Mesothelial cell of epicardium (in vitro differentiated cells): ENCODE measurements around the gene WWC2. TPM values are rescaled to one million over a fixed set of nuclear protein-coding genes. Genes with fewer than 3 reads are reported as not detected.

Source experiments
- DNase-seq, 2 experiments: peaks; one replicate each; pipeline ENCODE4 v3.0.0; 2021; ENCODE audit warnings: low spot score in 2 of 2; ENCODE audit not compliant: unreplicated experiment in 2 of 2
- H3K27ac Mint-ChIP-seq: 2 replicates; pipeline ENCODE4 v1.8.0; 2021; ENCODE audit warnings: mixed read lengths
- H3K27me3 Mint-ChIP-seq: 2 replicates; pipeline ENCODE4 v1.8.0; 2021; ENCODE audit warnings: low read depth, mixed read lengths
- H3K36me3 Mint-ChIP-seq: 2 replicates; pipeline ENCODE4 v1.8.0; 2021; ENCODE audit warnings: mixed read lengths
- H3K4me1 Mint-ChIP-seq: 2 replicates; pipeline ENCODE4 v1.8.0; 2021; ENCODE audit warnings: mixed read lengths
- H3K4me3 Mint-ChIP-seq: 2 replicates; pipeline ENCODE4 v1.8.0; 2021; ENCODE audit warnings: mild to moderate bottlenecking, moderate library complexity, mixed read lengths
- H3K9me3 Mint-ChIP-seq: 2 replicates; pipeline ENCODE4 v1.8.0; 2021; ENCODE audit warnings: mixed read lengths
- CTCF ChIP-seq: fragments of 200-600 bp; sonication (generic); IDR thresholded peaks from one replicate; pipeline ENCODE4 v1.5.0; 2021; ENCODE audit warnings: antibody characterized with exemption; ENCODE audit not compliant: unreplicated experiment
- total RNA-seq: library from RNA; stranded (reverse); gene quantifications from 3 replicates; pipeline ENCODE4 v1.2.1, GENCODE V29; 2021

Gene WWC2
- total RNA-seq, 1 donor from 2014 or later, result 64.1 TPM

- Mint-ChIP-seq H3K36me3 (no peaks in the 10 kb centered on the region), H3K27me3 (no peaks in the 10 kb centered on the region), H3K27ac (peak overlapping the region; percentile 95), H3K9me3 (no peaks in the 10 kb centered on the region), H3K4me3 (peak overlapping the region; percentile 75), H3K4me1 (peaks cover 34% of the 10 kb centered on the region)
- DNase-seq, result no peak
- no peak for TF ChIP-seq CTCF
Observed at GRCh38 chr4:183096276-183096965, 2.6 kb upstream of the WWC2 start.

GRCh38 chr4:183097231-183098018 is 1.6 kb upstream of the WWC2 start:
- Mint-ChIP-seq H3K36me3 (no peaks in the 10 kb centered on the region), H3K4me1 (peaks cover 44% of the 10 kb centered on the region), H3K4me3 (peak overlapping the region; percentile 75), H3K27ac (peak overlapping the region; percentile 95), H3K27me3 (no peaks in the 10 kb centered on the region), H3K9me3 (no peaks in the 10 kb centered on the region)
- DNase-seq, result peak in 1 of 2 experiments; percentile 58
- TF ChIP-seq CTCF, result no peak

- Mint-ChIP-seq H3K36me3 (no peaks in the 10 kb centered on the region), H3K27me3 (no peaks in the 10 kb centered on the region), H3K27ac (peak overlapping the region; percentile 95), H3K4me1 (peaks cover 46% of the 10 kb centered on the region), H3K9me3 (no peaks in the 10 kb centered on the region), H3K4me3 (peak overlapping the region; percentile 75)
- no peak for TF ChIP-seq CTCF
- DNase-seq, result peak in 1 of 2 experiments; percentile 37
Observed at GRCh38 chr4:183098019-183098722, 886 bp upstream of the WWC2 start.

GRCh38 chr4:183099537-183100297 is 660 bp downstream of the WWC2 start:
- peak; percentile 23 to 52 for DNase-seq
- no peak for TF ChIP-seq CTCF
- no peaks in the 10 kb centered on the region for H3K27me3 Mint-ChIP-seq
- no peaks in the 10 kb centered on the region for H3K9me3 Mint-ChIP-seq
- peak overlapping the region; percentile 72 for H3K4me3 Mint-ChIP-seq
- H3K36me3 Mint-ChIP-seq, result no peaks in the 10 kb centered on the region
- H3K27ac Mint-ChIP-seq, result peak overlapping the region; percentile 61
- H3K4me1 Mint-ChIP-seq, result peaks cover 44% of the 10 kb centered on the region

- no peak for TF ChIP-seq CTCF
- Mint-ChIP-seq H3K27ac (peak overlapping the region; percentile 61), H3K36me3 (no peaks in the 10 kb centered on the region), H3K9me3 (no peaks in the 10 kb centered on the region), H3K27me3 (no peaks in the 10 kb centered on the region), H3K4me3 (peak overlapping the region; percentile 72), H3K4me1 (peaks cover 39% of the 10 kb centered on the region)
- DNase-seq, result no peak
Observed at GRCh38 chr4:183100298-183100599, 1.2 kb downstream of the WWC2 start.
